ENCODE measurements around the gene EPHA7.
A peak's percentile ranks its signal among the peaks of the same experiment; 100 is the strongest.

Gene EPHA7

DNA sequence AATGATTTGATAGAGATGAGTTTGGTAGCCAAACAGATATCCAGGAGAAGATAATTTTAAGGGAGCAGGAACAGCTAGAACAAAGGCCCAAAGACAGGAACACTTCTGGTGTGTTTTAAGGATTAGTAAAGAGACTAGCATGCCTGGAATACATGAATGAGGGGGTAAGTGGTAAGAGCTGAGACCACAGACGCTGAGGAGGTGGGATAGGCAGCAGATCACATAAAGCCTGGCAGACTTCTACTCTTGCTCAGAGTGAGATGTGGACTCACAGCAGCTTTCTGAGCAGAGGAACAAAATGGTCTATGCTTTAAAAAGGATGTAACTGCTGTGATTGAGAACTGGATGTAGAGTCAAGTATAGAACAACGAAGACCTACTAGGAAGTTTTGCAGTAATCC lies 100.1 kb downstream of the EPHA7 start:
- no peak for DNase-seq

DNA sequence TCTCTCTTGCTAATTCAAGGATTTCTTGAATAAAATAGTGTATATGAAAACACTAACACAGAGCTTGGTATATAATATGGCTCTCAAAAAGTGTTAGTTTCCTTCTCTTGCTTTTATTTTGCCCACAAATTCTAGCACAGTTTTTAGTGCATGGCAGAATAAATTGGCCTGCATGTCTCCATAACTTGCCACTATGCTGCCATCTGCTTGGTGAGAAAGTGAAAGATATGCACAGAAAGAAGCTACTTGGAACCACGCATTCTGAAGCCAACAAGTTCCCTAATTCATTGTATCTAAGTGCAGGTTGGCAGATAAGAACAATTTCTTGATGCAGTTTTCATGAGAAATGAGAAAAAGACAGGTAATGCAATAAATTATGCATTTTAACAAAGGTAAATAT lies 101.2 kb downstream of the EPHA7 start:
- peak in 1 of 2 experiments; percentile 3 for DNase-seq

DNA sequence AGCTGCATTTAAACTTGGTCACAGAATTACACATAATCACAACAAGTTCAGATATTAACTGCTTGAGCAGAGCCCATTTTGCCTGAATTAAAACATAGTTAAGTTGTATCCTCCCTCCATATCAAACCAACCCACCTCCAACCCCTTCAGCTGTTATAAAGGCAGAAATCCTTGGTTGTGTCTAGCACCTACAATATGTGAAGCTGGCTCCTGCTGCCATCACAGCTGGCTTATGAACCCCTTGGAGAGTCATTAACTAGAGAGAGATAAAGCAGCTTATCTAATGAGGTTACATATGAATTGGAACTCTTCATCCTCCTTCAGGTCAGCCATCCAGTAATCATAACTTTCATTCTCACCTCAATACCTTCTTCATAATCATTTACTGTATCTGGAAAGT lies 101.8 kb downstream of the EPHA7 start:
- DNase-seq, result no peak

DNA sequence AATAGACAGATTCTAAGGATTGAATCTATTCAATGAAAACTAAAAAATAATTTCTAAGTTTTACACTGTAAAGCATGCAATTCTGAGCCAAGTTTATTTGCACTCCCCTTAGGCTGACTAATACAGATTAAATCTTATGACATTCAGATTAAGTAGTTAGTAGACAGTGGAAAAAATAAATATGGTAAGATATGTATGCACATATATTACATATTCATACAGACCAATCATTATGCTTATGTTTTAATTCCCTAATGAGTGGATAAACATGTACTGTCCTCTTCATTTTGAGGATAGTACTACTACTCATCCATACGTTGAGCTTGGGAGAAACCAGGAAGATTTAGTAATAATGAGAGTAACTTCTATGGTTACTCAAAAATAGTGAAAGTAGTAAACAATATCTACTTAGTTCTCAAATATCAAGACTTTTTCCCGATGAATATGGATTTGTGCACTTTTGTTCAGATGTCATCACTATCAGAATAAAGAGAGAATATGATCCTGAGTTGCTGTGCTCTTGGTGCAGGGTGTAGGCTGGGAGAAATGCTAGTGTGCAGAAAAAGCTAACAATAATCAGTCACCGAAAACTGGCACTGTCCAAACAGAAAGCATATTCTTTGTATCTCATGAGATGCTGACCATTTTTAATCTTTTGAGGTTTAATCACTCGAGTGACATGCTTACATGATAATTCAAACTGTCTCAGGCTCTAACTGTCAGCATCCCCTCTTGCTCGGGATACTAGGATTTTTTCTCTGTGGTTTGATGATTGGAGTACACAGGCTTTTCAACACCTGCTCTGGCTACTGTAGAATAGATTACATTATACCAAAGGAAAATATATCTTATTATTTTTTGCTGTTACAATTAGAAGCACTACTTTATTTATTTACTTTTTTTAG lies 111.6 kb downstream of the EPHA7 start:
- no peak for DNase-seq

DNA sequence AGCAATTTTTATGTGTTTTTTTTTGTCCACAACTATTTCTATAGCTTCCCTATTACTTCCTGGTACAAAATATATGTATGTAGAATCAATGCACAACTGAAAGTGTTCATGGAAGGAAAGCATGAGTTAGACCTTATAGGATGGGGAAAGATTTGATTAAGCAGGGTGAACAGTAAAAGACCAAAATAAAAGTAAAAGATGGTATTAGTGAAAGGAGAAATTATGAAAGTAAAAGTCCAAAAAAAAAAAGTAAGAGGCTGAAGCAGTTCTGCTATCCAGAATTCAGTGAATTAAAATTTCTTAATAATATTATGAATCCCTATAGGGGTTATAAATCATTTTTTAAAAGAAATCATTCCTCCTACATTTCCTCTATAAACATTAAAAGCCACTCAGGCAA lies 114.3 kb downstream of the EPHA7 start:
- DNase-seq, result no peak

DNA sequence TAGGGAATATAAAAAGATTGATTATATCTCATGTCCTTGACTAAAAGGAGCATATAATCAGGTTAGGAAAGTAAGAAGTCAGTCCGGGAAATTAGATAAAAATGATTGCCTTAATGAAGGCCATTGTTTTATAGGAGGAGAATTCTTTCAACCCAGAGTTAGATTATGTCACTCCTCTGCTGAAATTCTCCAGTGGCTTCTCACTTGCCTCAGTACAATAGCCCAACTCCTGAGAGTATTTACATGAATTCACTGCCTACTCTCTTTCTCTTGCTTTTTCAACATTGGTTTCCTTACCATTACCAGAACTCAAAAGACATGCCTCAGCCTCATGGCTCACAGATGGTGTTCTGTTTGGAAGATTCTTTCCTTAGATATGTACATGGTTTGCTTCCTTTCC lies 114.9 kb downstream of the EPHA7 start:
- DNase-seq, result no peak

DNA sequence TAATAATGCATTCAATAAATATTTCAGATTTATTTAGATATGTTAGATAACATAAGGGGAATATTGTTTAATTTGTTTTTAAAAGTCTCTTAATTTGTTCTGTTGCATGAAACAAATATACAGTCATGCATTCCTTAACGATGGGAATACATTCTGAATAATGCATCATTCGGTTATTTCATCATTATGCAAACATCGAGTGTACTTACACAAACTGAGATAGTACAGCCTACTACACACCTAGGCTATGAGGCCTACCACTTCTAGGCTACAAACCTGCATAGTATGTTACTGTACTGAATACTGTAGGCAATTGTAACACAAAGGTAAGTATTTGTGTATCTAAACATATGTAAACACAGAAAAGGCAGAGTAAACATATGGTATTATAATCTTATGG lies 118.7 kb downstream of the EPHA7 start:
- DNase-seq, result no peak

DNA sequence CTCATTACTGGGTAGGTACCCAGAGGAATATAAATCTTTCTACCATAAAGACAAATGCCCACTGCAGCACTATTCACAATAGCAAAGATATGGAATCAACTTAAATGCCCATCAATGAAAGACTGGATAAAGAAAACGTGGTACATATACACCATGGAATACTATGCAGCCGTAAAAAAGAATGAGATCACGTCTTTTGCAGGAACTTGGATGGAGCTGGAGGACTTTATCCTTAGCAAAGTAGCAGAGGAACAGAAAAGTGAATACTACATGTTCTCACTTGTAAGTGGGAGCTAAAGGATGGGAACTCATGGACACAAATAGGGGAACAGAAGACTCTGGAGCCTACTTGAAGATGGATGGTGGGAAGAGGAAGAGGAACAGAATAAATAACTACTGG lies 119.7 kb downstream of the EPHA7 start:
- DNase-seq, result no peak

DNA sequence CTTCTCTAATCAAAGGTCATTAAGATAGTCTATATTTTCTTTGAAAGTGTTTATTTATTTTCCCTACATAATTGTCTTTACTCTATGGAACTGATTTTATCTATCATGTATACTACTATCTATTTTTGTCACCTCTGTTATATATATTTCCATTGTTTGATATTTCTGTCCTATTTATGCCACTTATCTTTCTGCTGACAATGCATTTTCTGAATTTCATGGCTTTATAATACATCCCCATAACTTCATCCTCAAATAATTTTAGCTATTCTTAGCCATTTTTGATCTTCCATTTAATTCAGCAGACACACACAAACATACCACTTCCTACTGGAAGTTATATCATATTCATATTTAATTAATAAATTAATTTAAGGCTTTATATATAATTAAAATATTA lies 123.7 kb downstream of the EPHA7 start:
- DNase-seq, result no peak

DNA sequence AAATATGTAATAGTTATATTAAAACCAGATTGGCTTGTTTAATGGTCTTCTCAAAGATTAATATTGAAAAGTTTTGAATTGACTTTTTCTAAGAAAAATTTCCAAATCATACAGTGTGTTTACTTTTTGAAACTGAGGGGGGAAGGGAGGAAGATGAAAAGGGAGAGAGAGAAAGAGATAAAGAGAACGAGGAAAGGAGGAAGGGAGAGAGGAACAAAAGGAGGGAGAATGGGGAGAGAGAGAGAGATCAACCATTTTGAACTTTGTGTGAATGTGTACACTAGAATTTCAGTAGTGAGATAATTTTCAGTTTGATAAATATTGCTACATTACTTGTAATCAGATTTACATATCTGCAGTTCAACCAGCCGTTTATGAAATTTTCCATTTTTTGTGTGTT lies 124.5 kb downstream of the EPHA7 start:
- DNase-seq, result no peak

DNA sequence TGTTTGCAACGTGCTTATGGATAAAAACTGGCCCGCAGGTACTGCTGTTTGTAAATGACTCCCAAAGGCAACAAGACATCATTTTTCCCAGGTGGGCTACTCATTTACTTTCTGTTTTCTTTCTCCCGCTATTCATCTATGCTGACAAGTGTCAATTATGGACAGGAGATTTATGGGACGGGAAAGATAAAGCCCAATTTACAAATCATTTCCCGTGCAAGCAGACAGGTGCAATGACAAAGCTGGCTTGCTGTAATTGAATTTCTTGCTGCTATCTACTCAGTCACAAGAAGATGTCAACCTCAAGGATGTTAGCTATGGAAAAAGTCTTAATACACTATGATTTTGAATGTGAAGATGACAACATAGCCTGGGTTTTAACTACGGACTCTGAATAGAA lies 125.5 kb downstream of the EPHA7 start:
- DNase-seq, result no peak

DNA sequence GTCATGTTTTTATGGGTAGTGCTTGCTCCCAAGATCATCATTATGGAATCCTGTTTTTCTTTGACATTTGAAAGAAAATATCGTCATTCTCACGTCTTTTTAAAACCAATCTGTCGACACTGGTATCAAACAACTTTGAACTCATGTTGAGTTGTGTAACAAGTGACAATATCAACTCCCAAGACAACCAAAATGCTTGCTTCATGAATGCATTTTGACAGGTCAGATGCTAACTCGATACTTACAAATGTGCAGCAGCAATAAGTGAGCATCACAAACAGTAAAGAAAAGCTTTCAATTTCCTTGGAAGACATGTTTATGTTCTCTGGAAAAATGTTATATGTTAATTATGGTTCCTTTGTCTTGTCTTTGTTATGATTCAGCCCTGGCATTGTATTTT lies 125.9 kb downstream of the EPHA7 start:
- no peak for DNase-seq

DNA sequence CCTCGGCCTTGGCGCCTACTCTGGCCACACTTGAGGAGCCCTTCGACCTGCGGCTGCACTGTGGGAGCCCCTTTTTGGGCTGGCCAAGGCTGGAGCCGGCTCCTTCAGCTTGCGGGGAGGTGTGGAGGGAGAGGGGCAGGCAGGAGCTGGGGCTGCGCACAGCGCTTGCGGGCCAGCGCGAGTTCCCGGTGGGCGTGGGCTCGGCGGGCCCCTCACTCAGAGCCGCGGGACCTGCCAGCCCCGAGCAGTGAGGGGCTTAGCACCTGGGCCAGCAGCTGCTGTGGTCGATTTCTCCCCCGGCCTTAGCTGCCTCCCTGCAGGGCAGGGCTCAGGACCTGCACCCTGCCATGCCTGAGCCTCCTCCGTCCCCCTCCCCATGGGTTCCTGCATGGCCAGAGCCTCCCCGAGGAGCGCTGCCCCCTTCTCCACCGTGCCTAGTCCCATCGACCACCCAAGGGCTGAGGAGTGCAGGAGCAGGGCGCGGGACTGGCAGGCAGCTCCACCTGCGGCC lies 136.8 kb downstream of the EPHA7 start:
- no peak for DNase-seq

DNA sequence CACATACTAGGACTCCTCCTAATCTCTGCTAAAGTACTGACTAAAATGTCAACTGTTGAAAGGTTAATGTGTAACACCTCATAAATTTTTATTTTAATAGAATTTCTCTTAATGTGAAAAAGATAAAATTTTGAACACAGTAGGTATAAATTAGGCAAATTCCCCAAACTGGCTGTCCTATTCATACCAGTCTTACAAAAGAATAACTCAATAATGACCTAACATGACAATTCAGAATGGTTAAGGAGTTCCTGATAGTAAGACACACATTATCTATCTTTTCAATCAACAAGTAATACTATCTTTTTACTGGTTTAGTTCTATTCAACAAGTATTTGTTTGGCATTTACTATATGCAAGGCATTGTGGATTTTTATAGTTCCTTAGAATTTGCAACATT lies 141.1 kb downstream of the EPHA7 start:
- DNase-seq, result no peak

DNA sequence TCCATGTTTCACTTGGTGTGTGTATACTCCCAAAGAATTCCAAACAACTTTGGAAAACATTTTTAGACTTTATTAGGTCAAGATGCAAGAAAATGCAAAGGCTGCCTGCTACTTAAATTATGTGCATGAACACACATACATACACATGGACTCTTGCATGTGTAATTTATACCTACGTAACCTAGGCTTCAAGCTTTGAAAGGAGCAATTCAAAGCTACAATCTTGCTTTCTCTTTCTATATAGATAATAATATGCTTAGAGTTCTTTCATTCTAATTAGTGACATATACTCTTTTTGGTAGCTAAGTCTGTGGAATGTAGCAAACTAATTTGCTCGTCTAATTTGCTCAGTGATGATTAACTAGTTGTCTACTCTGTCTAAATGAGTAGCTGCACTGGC lies 146.5 kb downstream of the EPHA7 start:
- DNase-seq, result no peak

DNA sequence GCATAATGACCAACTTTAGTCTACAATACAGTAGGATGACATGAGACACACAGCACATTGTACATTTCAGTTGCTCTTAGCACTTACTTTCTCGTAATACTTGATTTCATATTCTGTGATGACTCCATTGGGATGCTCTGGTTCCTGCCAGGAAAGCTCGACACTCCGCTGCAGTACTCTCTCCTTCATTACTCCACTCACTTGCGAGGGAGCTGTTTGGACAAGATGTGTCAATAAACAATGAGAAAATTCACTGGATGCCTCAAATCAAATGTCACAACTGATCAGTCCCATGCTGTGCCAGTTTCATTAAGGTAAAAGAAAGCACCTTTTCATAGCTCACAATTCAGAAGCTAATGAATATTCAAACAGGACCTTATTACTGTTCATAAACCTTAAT lies 147.1 kb downstream of the EPHA7 start:
- DNase-seq, result no peak

DNA sequence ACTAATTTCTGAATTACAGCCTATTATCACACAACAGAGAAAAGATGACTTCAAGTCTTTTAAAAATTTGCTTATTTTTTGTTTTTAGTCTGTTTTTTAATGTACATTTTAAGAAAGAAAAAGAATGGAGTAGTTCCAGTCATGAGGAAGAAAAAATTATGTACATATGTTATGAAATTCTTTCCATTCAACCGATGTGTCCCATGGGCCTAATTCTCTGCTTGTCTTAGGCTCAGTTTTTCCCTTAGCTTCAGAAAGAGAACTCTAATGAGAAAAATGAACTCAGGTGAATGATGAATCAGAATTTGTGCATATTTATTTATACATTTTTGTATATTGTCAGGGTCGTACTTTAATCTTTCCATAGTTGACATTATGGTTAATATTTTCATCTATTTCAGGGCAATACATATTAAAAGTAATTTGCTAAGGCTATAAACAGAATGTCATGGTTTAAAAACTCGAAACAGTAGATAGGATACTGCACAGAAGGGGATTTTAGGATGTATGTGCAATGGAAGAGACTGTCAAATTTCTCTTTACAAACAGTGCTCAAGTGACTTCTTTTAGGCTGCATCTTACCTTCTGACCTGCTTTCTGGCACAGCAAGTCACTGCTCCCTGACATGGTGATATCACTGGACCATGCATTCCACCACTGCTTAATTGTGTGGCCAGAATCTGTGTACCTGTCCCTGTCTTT lies 153.1 kb downstream of the EPHA7 start:
- DNase-seq, result no peak

DNA sequence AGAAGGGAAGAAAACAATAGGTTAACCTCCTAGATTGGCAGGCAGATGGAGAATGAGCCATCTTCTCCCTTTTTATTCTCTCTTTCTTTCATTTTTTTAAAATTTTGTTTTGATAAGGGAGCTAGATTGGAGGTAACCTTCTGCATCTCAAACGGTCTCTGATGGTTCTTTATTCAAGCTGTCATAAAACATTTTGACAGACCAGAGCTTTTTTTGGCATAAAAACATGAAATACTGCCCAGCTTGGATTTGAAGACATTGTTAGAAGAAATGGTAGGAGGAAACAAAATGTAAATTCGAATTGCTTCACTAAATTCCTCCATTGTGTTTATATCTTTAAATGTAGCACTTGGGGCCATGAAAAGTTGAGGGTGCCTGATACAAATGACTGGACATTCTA lies 158.5 kb downstream of the EPHA7 start:
- no peak for DNase-seq

DNA sequence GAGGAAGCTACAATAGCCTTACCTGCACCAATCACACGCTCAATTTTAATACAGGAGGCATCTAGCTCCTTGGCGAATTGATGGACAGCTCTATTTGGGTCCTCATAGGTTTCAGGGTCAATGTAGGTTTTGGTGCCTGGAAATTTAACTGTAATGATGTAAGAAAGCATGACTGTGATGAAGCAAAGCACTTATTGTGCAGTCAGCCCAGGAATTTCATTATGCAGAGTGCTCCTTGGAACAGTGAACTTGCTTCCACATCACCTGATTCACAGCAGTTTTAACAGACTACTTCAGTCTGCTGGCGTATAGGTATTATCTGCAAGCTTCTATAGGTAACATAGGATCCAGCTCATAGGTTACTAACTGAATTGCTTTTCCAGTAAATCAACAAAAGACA lies 160.0 kb downstream of the EPHA7 start:
- no peak for DNase-seq

DNA sequence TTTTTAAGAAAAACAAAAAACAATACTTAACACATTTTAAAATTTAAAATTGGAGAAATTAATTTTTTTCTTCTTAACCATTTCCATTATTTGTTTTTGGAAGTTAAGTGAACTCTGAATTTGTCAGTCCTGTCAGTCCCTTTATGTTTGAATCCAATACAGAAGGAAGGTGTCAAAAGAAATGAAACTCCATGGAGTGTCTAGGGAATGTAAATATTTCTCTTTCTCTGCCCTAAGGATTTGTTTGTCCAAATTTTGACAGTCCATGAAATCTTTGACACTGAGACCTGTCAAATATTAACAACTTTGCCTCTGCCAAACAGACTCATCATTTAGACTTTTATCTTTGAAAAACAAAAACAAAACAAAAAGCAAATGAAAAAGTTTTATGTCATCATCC lies 166.4 kb downstream of the EPHA7 start:
- no peak for DNase-seq

DNA sequence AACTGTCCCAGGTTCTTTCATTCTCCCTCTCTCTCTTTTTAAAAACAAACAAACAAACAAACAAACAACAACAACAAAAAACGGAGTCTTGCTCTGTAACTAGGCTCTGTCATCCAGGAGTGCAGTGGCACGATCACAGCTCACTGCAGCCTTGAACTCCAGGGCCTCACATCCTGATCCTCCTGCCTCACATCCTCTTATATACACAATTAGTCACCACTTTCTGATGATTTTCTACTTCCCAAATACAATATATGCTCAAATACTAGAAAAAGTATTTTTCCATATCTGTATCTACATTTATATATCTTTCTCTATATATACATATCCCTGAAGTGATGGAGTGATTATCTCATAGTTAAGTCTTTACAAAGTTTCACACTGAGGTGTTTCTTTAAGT lies 170.7 kb downstream of the EPHA7 start:
- no peak for DNase-seq

DNA sequence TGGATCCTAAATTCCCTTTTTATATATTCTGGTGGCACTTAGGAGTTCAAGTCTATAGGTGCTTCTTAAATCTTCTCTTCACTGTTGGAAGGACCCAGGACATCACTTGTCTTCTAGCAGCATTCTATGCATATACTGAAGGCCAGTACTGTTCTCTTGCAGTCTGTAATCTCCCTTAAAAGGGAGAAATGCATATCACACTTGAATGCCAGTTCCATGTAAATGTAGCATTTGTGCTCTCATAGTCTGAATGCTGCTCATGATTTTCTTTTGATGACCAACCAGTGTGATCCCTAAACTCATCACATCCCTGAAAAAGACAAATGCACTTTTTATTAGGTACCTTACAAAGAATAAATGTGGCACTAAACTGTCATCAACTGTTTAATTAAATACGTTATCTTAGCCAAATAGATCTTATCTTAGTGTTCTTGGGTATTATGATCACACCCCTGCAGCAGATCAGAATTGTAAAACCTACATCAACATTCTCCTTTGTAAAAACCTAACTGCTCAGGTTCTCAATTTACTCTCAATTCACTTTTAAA lies 176.1 kb downstream of the EPHA7 start:
- no peak for DNase-seq

DNA sequence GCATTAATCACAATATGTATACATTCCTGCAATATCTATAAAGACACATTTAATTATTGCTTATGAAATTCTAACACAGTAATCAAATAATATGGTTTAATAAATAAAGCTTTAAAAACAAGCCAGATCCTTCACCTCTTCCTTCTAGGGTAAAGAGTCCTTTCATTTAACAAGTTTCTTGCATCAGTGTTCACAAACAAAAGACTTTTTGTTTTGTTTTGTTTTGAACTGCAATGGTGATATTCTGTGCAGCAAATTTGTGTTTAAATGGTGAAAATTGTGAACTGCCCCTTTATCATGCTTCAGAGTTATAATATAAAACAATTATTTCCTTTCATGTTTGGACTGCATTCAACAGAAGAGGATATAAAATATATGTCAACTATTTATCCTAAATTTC lies 177.3 kb downstream of the EPHA7 start:
- DNase-seq, result no peak

DNA sequence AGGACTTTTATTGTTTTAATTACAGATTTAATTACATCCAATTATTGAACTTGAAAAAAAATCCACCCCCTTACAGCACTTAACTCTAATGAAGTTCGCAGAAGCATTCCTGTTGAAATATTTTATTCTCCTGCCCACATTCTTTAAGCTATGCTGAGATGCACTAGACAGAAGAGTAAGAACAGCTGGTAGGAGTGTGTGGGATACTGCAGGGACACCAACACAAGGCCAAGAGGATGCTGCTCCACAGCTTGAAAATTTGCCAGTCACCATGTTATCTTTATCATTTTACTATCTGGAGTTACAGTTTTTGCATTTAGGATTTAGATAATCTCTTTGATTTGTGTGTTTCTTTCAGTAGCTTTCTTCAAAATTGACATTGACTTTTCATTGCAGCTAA lies 180.7 kb downstream of the EPHA7 start:
- no peak for DNase-seq
